Measurements from ENCODE around the gene PRDM16. TPM values are rescaled to one million over a fixed set of nuclear protein-coding genes. Genes with fewer than 3 reads are reported as not detected.

PRDM16 gene
- total and polyA plus RNA-seq, 2 of the 4 experiments (the other 2 are of a cell fraction) = 0.02 TPM; not detected in 1

GRCh38 chr1:3481046-3481445 is 412.0 kb downstream of the PRDM16 start:
- no peak for DNase-seq
- H2AFZ ChIP-seq (replicated peaks; ENCODE audit: low read length, poor library complexity) = no peak overlapping the region
- intact Hi-C loops (cut with micrococcal nuclease) (no loop called here), in situ Hi-C loops (cut with MboI; ENCODE audit: low sequenced_read_pairs) (no loop called here), dilution Hi-C loops (cut with HindIII; ENCODE audit: low sequenced_read_pairs, unreplicated experiment) (no loop called here)
- H3K18ac ChIP-seq (ENCODE audit: low read depth, low read length) = no peak overlapping the region
- no peak overlapping the region for H2BK15ac ChIP-seq (ENCODE audit: low read depth, low read length)
- H4K5ac ChIP-seq (ENCODE audit: low read depth, low read length) = no peak overlapping the region
- no peak overlapping the region for H4K91ac ChIP-seq (ENCODE audit: insufficient read depth, low read depth, low read length)
- H4K20me1 ChIP-seq (ENCODE audit: insufficient read depth, low read length) = no peaks in the 10 kb centered on the region; the same call in 1 of the 2 replicates
- no peak overlapping the region for H3K9ac ChIP-seq (ENCODE audit: low read depth, low read length)
- H2AK5ac ChIP-seq (ENCODE audit: low read depth, low read length) = no peak overlapping the region
- TF ChIP-seq RFX5 (IDR thresholded peaks at IDR 0.05; ENCODE audit: low read depth, low read length) = no peak
- TF ChIP-seq BHLHE40 (IDR thresholded peaks at IDR 0.05; ENCODE audit: low read depth, low read length) = no peak
- no peak for TF ChIP-seq FOS (IDR thresholded peaks at IDR 0.05; ENCODE audit: low read depth, low read length)
- no peak for TF ChIP-seq CEBPB (IDR thresholded peaks at IDR 0.05; ENCODE audit: low read depth, low read length)
- TF ChIP-seq MAZ (IDR thresholded peaks at IDR 0.05; ENCODE audit: borderline replicate concordance, low read depth, low read length) = no peak
- TF ChIP-seq CHD1 (IDR thresholded peaks at IDR 0.05; ENCODE audit: low read depth, low read length) = no peak
- TF ChIP-seq RAD21 (IDR thresholded peaks at IDR 0.05; ENCODE audit: low read length) = no peak
- TF ChIP-seq MXI1 (IDR thresholded peaks at IDR 0.05; ENCODE audit: borderline replicate concordance, low read depth, low read length) = no peak
- no peak for TF ChIP-seq MAFK (IDR thresholded peaks at IDR 0.05; ENCODE audit: low read depth, low read length)
- no peak for TF ChIP-seq SMC3 (IDR thresholded peaks at IDR 0.05; ENCODE audit: low read depth, low read length)
- TF ChIP-seq RCOR1 (IDR thresholded peaks at IDR 0.05; ENCODE audit: insufficient replicate concordance, low read length) = no peak
- TF ChIP-seq, protein P1, sequence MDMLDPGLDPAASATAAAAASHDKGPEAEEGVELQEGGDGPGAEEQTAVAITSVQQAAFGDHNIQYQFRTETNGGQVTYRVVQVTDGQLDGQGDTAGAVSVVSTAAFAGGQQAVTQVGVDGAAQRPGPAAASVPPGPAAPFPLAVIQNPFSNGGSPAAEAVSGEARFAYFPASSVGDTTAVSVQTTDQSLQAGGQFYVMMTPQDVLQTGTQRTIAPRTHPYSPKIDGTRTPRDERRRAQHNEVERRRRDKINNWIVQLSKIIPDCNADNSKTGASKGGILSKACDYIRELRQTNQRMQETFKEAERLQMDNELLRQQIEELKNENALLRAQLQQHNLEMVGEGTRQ (IDR thresholded peaks at IDR 0.05; ENCODE audit: low read depth, low read length) = no peak
- TF ChIP-seq, protein P2, sequence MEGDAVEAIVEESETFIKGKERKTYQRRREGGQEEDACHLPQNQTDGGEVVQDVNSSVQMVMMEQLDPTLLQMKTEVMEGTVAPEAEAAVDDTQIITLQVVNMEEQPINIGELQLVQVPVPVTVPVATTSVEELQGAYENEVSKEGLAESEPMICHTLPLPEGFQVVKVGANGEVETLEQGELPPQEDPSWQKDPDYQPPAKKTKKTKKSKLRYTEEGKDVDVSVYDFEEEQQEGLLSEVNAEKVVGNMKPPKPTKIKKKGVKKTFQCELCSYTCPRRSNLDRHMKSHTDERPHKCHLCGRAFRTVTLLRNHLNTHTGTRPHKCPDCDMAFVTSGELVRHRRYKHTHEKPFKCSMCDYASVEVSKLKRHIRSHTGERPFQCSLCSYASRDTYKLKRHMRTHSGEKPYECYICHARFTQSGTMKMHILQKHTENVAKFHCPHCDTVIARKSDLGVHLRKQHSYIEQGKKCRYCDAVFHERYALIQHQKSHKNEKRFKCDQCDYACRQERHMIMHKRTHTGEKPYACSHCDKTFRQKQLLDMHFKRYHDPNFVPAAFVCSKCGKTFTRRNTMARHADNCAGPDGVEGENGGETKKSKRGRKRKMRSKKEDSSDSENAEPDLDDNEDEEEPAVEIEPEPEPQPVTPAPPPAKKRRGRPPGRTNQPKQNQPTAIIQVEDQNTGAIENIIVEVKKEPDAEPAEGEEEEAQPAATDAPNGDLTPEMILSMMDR (conservative IDR thresholded peaks at IDR 0.05; ENCODE audit: low read depth, low read length) = no peak
- H3K56ac ChIP-seq (ENCODE audit: extremely low read depth, insufficient read depth, low read length) = no peak overlapping the region
- no TSS peak for BruUV-seq (replicated peaks)
- peaks cover 2% of the 10 kb centered on the region; the same call in 1 of the 2 replicates for H3K27me3 ChIP-seq (ENCODE audit: control insufficient read depth, insufficient read depth, low read length)
- H3K27ac ChIP-seq (ENCODE audit: insufficient read depth, low read length) = no peak overlapping the region
- no peak overlapping the region for H4K8ac ChIP-seq (ENCODE audit: low read depth in 2 of 2, low read length in 2 of 2)
- no peak overlapping the region for H2AK9ac ChIP-seq (replicated peaks; ENCODE audit: low read depth, low read length, poor library complexity)
- no peak overlapping the region for H3K23ac ChIP-seq (ENCODE audit: low read depth, low read length)
- H3K79me1 ChIP-seq (ENCODE audit: low read depth in 1 of 2, low read length in 2 of 2) = no peaks in the 10 kb centered on the region
- no peak overlapping the region for H2BK20ac ChIP-seq (ENCODE audit: low read depth, low read length)
- WGBS, 2 experiments (ENCODE audit: extremely low coverage in 2 of 2, insufficient read length in 1 of 2) = 60% methylated on average over 6 of the region's 15 CpGs; no CpG with 5 or more reads in 1 of the 2 experiments
- no peak overlapping the region for H3K4me2 ChIP-seq (ENCODE audit: low read depth, low read length)
- no peak overlapping the region for H3K4ac ChIP-seq (ENCODE audit: low read depth, low read length)
- H2BK120ac ChIP-seq (ENCODE audit: low read depth, low read length) = no peak overlapping the region
- H3K4me3 ChIP-seq (ENCODE audit: insufficient read depth, low read depth, low read length) = no peak overlapping the region
- ChIA-PET CTCF (interaction anchor here (0.7 kb wide), 1 partner anchor 28 kb away, joined by 3 read pairs; no protein-coding TSS in a partner anchor), POLR2A (ENCODE audit: unreplicated experiment) (no interaction called here)
- H3K9me3 ChIP-seq (ENCODE audit: control insufficient read depth, insufficient read depth, low read length) = no peaks in the 10 kb centered on the region
- H3K36me3 ChIP-seq (ENCODE audit: control insufficient read depth, insufficient read depth, low read length) = no peaks in the 10 kb centered on the region
- no peaks in the 10 kb centered on the region for H3K9me1 ChIP-seq (ENCODE audit: insufficient read depth, low read length)
- no peak for ATAC-seq (ENCODE audit: low read depth)
- H3K14ac ChIP-seq (replicated peaks; ENCODE audit: low read depth, low read length) = no peak overlapping the region
- H3K4me1 ChIP-seq (ENCODE audit: control insufficient read depth, insufficient read depth, low read length) = no peaks in the 10 kb centered on the region
- no peak overlapping the region for H2BK5ac ChIP-seq (ENCODE audit: low read depth, low read length, poor library complexity, severe bottlenecking)
